Measurements from ENCODE around the gene KMT2B. TPM values are rescaled to one million over a fixed set of nuclear protein-coding genes. Genes with fewer than 3 reads are reported as not detected.
A peak's percentile ranks its signal among the peaks of the same experiment; 100 is the strongest.
"Not testable (repeated sequence)": the region's sequence is repeated elsewhere in the genome, so short reads cannot be mapped to it uniquely, and the experiment has no call there.

Gene KMT2B
- polyA plus RNA-seq (2013, experiment 1 of 2), result 18.5 TPM
- 18.5 TPM for polyA plus RNA-seq (2013, experiment 2 of 2)

DNA sequence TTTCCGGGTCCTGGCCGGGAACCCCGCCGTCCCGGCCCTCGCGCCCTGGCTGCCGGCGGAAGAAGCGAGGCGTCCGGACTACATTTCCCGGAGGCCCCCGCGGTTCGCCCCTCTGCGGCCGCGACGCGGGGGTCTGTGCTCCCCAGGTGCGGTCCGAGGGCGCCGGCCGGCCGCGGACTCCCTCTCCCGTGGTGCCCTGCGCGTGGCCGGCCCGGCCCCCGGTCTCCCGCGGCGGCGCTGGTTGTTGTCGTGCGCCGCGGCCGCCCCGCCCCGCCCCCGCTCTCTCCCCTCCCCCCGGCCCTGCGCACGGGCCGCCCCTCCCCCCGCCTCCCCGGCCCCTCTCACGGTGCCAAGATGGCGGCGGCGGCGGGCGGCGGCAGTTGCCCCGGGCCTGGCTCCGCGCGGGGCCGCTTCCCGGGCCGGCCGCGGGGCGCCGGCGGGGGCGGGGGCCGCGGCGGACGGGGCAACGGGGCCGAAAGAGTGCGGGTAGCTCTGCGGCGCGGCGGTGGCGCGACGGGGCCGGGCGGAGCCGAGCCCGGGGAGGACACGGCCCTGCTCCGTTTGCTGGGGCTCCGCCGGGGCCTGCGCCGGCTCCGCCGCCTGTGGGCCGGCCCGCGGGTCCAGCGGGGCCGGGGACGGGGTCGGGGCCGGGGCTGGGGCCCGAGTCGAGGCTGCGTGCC is at the start of gene KMT2B:
Gene KMT2B, plus strand, starts transcription at position 339 of the 680 bp plus-strand sequence. Its CDS starts 16 bp downstream, at position 355.
- under 1% methylated on average over 91 of the region's 109 CpGs for WGBS
- Histone ChIP-seq H3K4me3 (ENCODE audit: low read length) (peak within 1 kb of the TSS; percentile 94), H3K4me1 (ENCODE audit: insufficient read depth, low read length) (peaks cover 21% of the 10 kb centered on the region), H3K9me3 (ENCODE audit: insufficient read depth, low read depth, low read length) (no peaks in the 10 kb centered on the region), H3K9ac (ENCODE audit: low read depth, low read length) (peak within 1 kb of the TSS; percentile 81), H3K27me3 (ENCODE audit: insufficient read depth, low read length) (peaks cover 4% of the 10 kb centered on the region; the same call in 1 of the 2 replicates), H3K27ac (ENCODE audit: low read depth, low read length) (peak within 1 kb of the TSS; percentile 94), H3K36me3 (ENCODE audit: insufficient read depth, low read length) (peaks cover 27% of the 10 kb centered on the region)

GRCh38 chr19:35669566-35669965 is 48.2 kb upstream of the KMT2B start:
- 72% methylated on average over 6 of the region's 6 CpGs for WGBS
- H3K4me1 ChIP-seq (ENCODE audit: insufficient read depth, low read length), result no peaks in the 10 kb centered on the region
- H3K27me3 ChIP-seq (ENCODE audit: insufficient read depth, low read length), result peaks cover 9% of the 10 kb centered on the region; the same call in 1 of the 2 replicates
- no peak overlapping the region for H3K27ac ChIP-seq (ENCODE audit: low read depth, low read length)
- H3K4me3 ChIP-seq (ENCODE audit: low read length), result no peak overlapping the region
- H3K36me3 ChIP-seq (ENCODE audit: insufficient read depth, low read length), result no peaks in the 10 kb centered on the region
- H3K9ac ChIP-seq (ENCODE audit: low read depth, low read length), result no peak overlapping the region
- no peaks in the 10 kb centered on the region for H3K9me3 ChIP-seq (ENCODE audit: insufficient read depth, low read depth, low read length)

DNA sequence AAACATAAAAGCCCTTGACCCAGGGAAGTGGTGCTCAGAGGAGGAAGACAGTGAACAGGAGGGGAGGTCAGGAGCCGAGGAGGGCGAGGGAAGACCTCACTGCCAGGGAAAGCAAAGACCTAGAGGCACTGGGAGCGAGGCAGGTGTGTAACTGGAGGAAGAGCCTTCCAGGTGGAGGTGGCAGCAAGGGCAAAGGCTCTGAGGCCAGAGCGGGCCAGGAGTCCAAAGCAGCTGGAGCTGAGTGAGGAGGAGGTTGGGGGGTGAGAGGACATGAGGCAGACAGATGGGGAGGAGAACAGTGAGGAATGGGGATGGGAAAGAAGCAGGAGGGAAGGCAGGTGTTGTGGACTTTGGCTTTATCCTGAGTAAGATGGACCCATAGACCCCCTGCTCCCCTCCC is 47.8 kb upstream of the KMT2B start:
- Histone ChIP-seq H3K27me3 (ENCODE audit: insufficient read depth, low read length) (peaks cover 9% of the 10 kb centered on the region; the same call in 1 of the 2 replicates), H3K9ac (ENCODE audit: low read depth, low read length) (no peak overlapping the region), H3K4me3 (ENCODE audit: low read length) (no peak overlapping the region), H3K27ac (ENCODE audit: low read depth, low read length) (no peak overlapping the region), H3K9me3 (ENCODE audit: insufficient read depth, low read depth, low read length) (no peaks in the 10 kb centered on the region), H3K4me1 (ENCODE audit: insufficient read depth, low read length) (no peaks in the 10 kb centered on the region), H3K36me3 (ENCODE audit: insufficient read depth, low read length) (no peaks in the 10 kb centered on the region)
- 68% methylated on average over 4 of the region's 4 CpGs for WGBS

GRCh38 chr19:35670686-35671085 is 47.1 kb upstream of the KMT2B start:
- Histone ChIP-seq H3K9me3 (ENCODE audit: insufficient read depth, low read depth, low read length) (no peaks in the 10 kb centered on the region), H3K36me3 (ENCODE audit: insufficient read depth, low read length) (no peaks in the 10 kb centered on the region), H3K4me1 (ENCODE audit: insufficient read depth, low read length) (no peaks in the 10 kb centered on the region), H3K27ac (ENCODE audit: low read depth, low read length) (no peak overlapping the region), H3K27me3 (ENCODE audit: insufficient read depth, low read length) (peaks cover 9% of the 10 kb centered on the region; the same call in 1 of the 2 replicates), H3K9ac (ENCODE audit: low read depth, low read length) (no peak overlapping the region), H3K4me3 (ENCODE audit: low read length) (no peak overlapping the region)
- WGBS, result 82% methylated on average over 1 of the region's 1 CpG

- Histone ChIP-seq H3K9ac (ENCODE audit: low read depth, low read length) (no peak overlapping the region), H3K9me3 (ENCODE audit: insufficient read depth, low read depth, low read length) (no peaks in the 10 kb centered on the region), H3K4me3 (ENCODE audit: low read length) (no peak overlapping the region), H3K36me3 (ENCODE audit: insufficient read depth, low read length) (no peaks in the 10 kb centered on the region), H3K27me3 (ENCODE audit: insufficient read depth, low read length) (peaks cover 9% of the 10 kb centered on the region; the same call in 1 of the 2 replicates), H3K27ac (ENCODE audit: low read depth, low read length) (no peak overlapping the region), H3K4me1 (ENCODE audit: insufficient read depth, low read length) (no peaks in the 10 kb centered on the region)
- WGBS, result 81% methylated on average over 3 of the region's 3 CpGs
Measured at GRCh38 chr19:35671818-35672217, 46.0 kb upstream of the KMT2B start.

DNA sequence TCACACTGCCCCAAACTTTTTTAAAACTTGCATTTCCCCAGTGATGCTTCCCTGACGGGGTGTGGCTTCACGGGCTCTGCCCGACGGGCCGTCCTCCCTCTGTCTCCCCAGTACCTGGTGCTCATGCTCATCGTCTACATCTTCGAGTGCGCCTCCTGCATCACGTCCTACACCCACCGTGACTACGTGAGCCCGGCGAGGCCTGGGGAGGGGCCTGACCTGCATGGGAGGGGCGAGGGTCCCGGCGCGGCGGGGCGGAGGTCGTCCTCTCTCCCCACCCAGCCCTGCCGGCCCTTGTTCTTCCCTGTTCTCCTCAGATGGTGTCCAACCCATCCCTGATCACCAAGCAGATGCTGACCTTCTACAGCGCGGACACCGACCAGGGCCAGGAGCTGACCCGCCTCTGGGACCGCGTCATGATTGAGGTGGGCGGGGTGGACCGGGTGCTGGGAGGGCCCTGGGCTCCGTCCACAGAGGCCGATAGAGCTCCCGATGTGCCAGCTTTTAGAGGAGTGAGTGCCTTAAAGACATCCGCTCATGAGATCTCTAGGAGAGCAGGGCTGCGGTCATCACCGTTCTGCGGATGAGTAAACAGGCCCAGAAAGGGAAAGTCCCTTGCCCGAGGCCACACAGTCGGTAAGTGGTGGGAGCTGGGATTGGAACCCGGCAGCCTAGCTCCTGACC is 44.5 kb upstream of the KMT2B start:
- 3% methylated on average over 39 of the region's 39 CpGs for WGBS
- Histone ChIP-seq H3K9me3 (ENCODE audit: insufficient read depth, low read depth, low read length) (no peaks in the 10 kb centered on the region), H3K4me3 (ENCODE audit: low read length) (peak overlapping the region; percentile 67), H3K36me3 (ENCODE audit: insufficient read depth, low read length) (no peaks in the 10 kb centered on the region), H3K4me1 (ENCODE audit: insufficient read depth, low read length) (no peaks in the 10 kb centered on the region), H3K9ac (ENCODE audit: low read depth, low read length) (peak overlapping the region; percentile 48), H3K27ac (ENCODE audit: low read depth, low read length) (no peak overlapping the region), H3K27me3 (ENCODE audit: insufficient read depth, low read length) (peaks cover 9% of the 10 kb centered on the region; the same call in 1 of the 2 replicates)

GRCh38 chr19:35675589-35676140 is 42.1 kb upstream of the KMT2B start:
- no peak overlapping the region for H3K4me3 ChIP-seq (ENCODE audit: low read length)
- WGBS, result 83% methylated on average over 15 of the region's 15 CpGs
- H3K9me3 ChIP-seq (ENCODE audit: insufficient read depth, low read depth, low read length), result no peaks in the 10 kb centered on the region
- no peak overlapping the region for H3K9ac ChIP-seq (ENCODE audit: low read depth, low read length)
- H3K27ac ChIP-seq (ENCODE audit: low read depth, low read length), result no peak overlapping the region
- H3K27me3 ChIP-seq (ENCODE audit: insufficient read depth, low read length), result peaks cover 9% of the 10 kb centered on the region; the same call in 1 of the 2 replicates
- no peaks in the 10 kb centered on the region for H3K4me1 ChIP-seq (ENCODE audit: insufficient read depth, low read length)
- no peaks in the 10 kb centered on the region for H3K36me3 ChIP-seq (ENCODE audit: insufficient read depth, low read length)

DNA sequence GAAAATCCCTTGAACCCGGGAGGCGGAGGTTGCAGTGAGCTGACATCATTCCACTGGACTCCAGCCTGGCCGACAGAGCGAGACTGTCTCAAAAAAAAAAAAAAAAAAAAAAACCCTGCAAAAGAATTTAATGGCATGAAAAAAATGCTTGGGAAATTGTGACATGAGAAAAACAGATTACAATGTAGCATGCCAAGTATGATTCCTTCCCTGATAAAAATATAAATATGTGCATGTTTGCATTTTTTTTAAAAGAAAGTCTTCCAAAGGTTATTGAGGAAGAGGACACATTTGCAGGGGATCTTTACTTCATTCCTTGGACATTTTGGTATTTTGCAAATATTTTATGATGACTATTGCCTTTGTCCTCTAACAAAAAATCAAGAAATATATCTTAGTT is 28.0 kb upstream of the KMT2B start:
- WGBS, result 94% methylated on average over 4 of the region's 4 CpGs
- Histone ChIP-seq H3K4me1 (ENCODE audit: insufficient read depth, low read length) (no peaks in the 10 kb centered on the region), H3K9me3 (ENCODE audit: insufficient read depth, low read depth, low read length) (no peaks in the 10 kb centered on the region), H3K27ac (ENCODE audit: low read depth, low read length) (no peak overlapping the region), H3K36me3 (ENCODE audit: insufficient read depth, low read length) (no peaks in the 10 kb centered on the region), H3K27me3 (ENCODE audit: insufficient read depth, low read length) (no peaks in the 10 kb centered on the region), H3K9ac (ENCODE audit: low read depth, low read length) (no peak overlapping the region), H3K4me3 (ENCODE audit: low read length) (no peak overlapping the region)

DNA sequence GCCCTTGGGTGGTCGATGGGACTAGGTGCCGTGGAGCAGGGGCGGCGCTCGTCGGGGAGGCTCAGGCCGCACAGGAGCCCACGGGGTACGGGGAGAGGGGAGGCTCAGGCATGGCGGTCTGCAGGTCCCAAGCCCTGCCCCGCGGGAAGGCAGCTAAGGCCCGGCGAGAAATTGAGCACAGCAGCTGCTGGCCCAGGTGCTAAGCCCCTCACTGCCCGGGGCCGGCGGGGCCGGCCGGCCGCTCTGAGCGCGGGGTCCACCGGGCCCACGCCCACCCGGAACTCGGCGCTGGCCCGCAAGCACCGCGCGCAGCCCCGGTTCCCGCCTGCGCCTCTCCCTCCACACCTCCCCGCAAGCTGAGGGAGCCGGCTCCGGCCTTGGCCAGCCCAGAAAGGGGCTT is 26.7 kb upstream of the KMT2B start:
- not testable (repeated sequence) for H3K9me3 ChIP-seq (ENCODE audit: insufficient read depth, low read depth, low read length); H3K27ac ChIP-seq (ENCODE audit: low read depth, low read length); H3K4me3 ChIP-seq (ENCODE audit: low read length); H3K4me1 ChIP-seq (ENCODE audit: insufficient read depth, low read length); H3K27me3 ChIP-seq (ENCODE audit: insufficient read depth, low read length); H3K36me3 ChIP-seq (ENCODE audit: insufficient read depth, low read length); H3K9ac ChIP-seq (ENCODE audit: low read depth, low read length)
- WGBS, result 95% methylated on average over 37 of the region's 37 CpGs

DNA sequence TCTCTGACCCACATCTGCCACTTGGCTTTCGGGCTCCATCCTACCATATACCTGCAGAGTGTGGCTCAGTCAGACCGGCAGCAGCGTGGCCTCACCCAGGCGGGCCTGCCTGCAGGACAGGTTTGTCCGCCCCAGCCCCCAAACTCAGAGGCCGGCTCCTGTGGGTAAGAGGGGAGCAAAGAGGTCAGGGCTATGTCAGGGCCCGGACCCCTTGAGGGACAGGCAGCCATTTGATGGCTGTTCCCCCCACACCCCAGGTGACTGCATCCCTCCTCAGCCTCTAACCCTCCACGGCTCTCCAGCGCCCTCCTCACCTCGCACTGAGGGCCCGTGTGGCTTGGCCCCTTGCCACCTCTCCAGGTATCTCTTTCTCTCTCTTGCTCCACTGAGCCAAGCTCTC is 25.8 kb upstream of the KMT2B start:
- Histone ChIP-seq H3K27me3 (ENCODE audit: insufficient read depth, low read length) (no peaks in the 10 kb centered on the region), H3K9ac (ENCODE audit: low read depth, low read length) (no peak overlapping the region), H3K27ac (ENCODE audit: low read depth, low read length) (no peak overlapping the region), H3K36me3 (ENCODE audit: insufficient read depth, low read length) (no peaks in the 10 kb centered on the region), H3K9me3 (ENCODE audit: insufficient read depth, low read depth, low read length) (no peaks in the 10 kb centered on the region), H3K4me1 (ENCODE audit: insufficient read depth, low read length) (no peaks in the 10 kb centered on the region), H3K4me3 (ENCODE audit: low read length) (no peak overlapping the region)
- 93% methylated on average over 11 of the region's 11 CpGs for WGBS

DNA sequence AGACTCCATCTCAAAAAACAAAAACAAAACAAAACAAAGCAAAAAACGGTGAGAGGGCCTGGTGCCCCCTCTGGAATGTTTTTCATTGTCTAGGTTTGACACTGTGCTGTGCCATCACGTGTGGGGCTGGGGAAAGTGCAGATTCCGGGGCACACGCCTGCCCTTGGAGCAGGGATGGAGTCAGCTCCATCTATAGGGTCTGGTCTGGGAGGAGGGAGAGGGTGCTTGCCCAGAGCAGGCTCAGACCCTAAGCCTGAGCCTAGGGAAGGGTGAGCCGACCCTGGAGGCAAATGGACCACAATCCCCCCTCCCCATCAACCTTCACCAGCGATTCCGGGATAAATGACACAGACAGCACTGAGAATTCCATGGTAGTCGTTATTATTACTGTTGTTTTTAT is 24.4 kb upstream of the KMT2B start:
- H3K4me3 ChIP-seq (ENCODE audit: low read length), result no peak overlapping the region
- H3K36me3 ChIP-seq (ENCODE audit: insufficient read depth, low read length), result no peaks in the 10 kb centered on the region
- H3K9ac ChIP-seq (ENCODE audit: low read depth, low read length), result no peak overlapping the region
- 34% methylated on average over 4 of the region's 8 CpGs for WGBS
- no peaks in the 10 kb centered on the region for H3K27me3 ChIP-seq (ENCODE audit: insufficient read depth, low read length)
- no peaks in the 10 kb centered on the region for H3K9me3 ChIP-seq (ENCODE audit: insufficient read depth, low read depth, low read length)
- H3K4me1 ChIP-seq (ENCODE audit: insufficient read depth, low read length), result no peaks in the 10 kb centered on the region
- no peak overlapping the region for H3K27ac ChIP-seq (ENCODE audit: low read depth, low read length)

All from HUES64 (cell line).